K562 (cell line): ENCODE measurements around the gene CYP21A2. TPM values are rescaled to one million over a fixed set of nuclear protein-coding genes. Genes with fewer than 3 reads are reported as not detected.

Source experiments
- BRD4 ChIP-seq: fragments of 200-600 bp; sonication (generic); IDR thresholded peaks from 2 replicates; pipeline ENCODE4 v1.6.1; 2017; ENCODE audit warnings: inconsistent platforms
- CBX8 ChIP-seq: fragments of 200-600 bp; sonication (generic); IDR thresholded peaks from 2 replicates; pipeline ENCODE4 v1.6.1; 2012; ENCODE audit warnings: borderline replicate concordance, mixed run types, low read depth, mild to moderate bottlenecking, moderate library complexity, mixed read lengths, low read length, control low read depth, inconsistent platforms; ENCODE audit not compliant: poor library complexity, severe bottlenecking; ENCODE audit errors: extremely low read depth
- FIP1L1 ChIP-seq: fragments of 200-400 bp; formaldehyde crosslinking; IDR thresholded peaks from 2 replicates; pipeline ENCODE4 v1.6.1; 2018; ENCODE audit warnings: mild to moderate bottlenecking, low read depth, low read length; ENCODE audit not compliant: poor library complexity, severe bottlenecking
- FOSL1 ChIP-seq: fragments of 200-800 bp; sonication (Bioruptor generic); conservative IDR thresholded peaks from 2 replicates; pipeline ENCODE4 v1.6.1; 2016; ENCODE audit warnings: missing genetic modification characterization, missing compliant biosample characterization
- FOXM1 ChIP-seq, 2 experiments: fragments of 450-650 bp in 1 of 2; sonication (generic) in 1 of 2; formaldehyde crosslinking in 1 of 2; IDR thresholded peaks; 2 replicates each; pipeline versions ENCODE4 v1.6.1 to v1.9.0; 2017 to 2022; ENCODE audit warnings: low read depth in 2 of 2, mild to moderate bottlenecking in 2 of 2, missing genetic modification reagents in 1 of 2, moderate library complexity in 1 of 2
- HDAC8 ChIP-seq: fragments of 450-650 bp; IDR thresholded peaks from 2 replicates; pipeline ENCODE4 v1.6.1; 2016; ENCODE audit warnings: mild to moderate bottlenecking, missing genetic modification characterization, moderate library complexity, missing compliant biosample characterization
- HNRNPK ChIP-seq: fragments of 200-400 bp; formaldehyde crosslinking; IDR thresholded peaks from one replicate; pipeline ENCODE4 v1.6.1; 2018; ENCODE audit warnings: mild to moderate bottlenecking, low read depth, low read length; ENCODE audit not compliant: poor library complexity, severe bottlenecking
- HNRNPLL ChIP-seq: fragments of 200-400 bp; formaldehyde crosslinking; IDR thresholded peaks from 2 replicates; pipeline ENCODE4 v1.6.1; 2017; ENCODE audit warnings: low read length, low read depth, mild to moderate bottlenecking; ENCODE audit not compliant: poor library complexity, severe bottlenecking
- MAFF ChIP-seq: IDR thresholded peaks from 2 replicates; pipeline ENCODE4 v1.6.1; 2012; ENCODE audit warnings: low read length, improper control_type of control experiment
- MAX ChIP-seq: sonication (generic); formaldehyde crosslinking; IDR thresholded peaks from 2 replicates; pipeline ENCODE4 v1.9.0; 2022; ENCODE audit warnings: mild to moderate bottlenecking, missing genetic modification reagents
- NRF1 ChIP-seq, 2 experiments: fragments of 450-650 bp; IDR thresholded peaks in 1 of 2; conservative IDR thresholded peaks in 1 of 2; 2 replicates each; pipeline ENCODE4 v1.6.1; 2014; ENCODE audit warnings: mild to moderate bottlenecking in 2 of 2
- PTBP1 ChIP-seq: fragments of 200-400 bp; formaldehyde crosslinking; IDR thresholded peaks from 2 replicates; pipeline ENCODE4 v1.6.1; 2017; ENCODE audit warnings: low read depth, low read length
- RBM22 ChIP-seq: fragments of 200-400 bp; formaldehyde crosslinking; IDR thresholded peaks from 2 replicates; pipeline ENCODE4 v1.6.1; 2018; ENCODE audit warnings: low read length, low read depth; ENCODE audit not compliant: poor library complexity, severe bottlenecking
- RFX1 ChIP-seq: fragments of 450-650 bp; IDR thresholded peaks from 2 replicates; pipeline ENCODE4 v1.6.1; 2016; ENCODE audit warnings: mild to moderate bottlenecking, moderate library complexity
- SMAD4 ChIP-seq: fragments of 250-450 bp; sonication (Bioruptor Pico); conservative IDR thresholded peaks from 2 replicates; pipeline ENCODE4 v1.8.0; 2021; ENCODE audit warnings: inconsistent platforms, mild to moderate bottlenecking, moderate library complexity
- SRSF7 ChIP-seq: fragments of 200-400 bp; formaldehyde crosslinking; optimal IDR thresholded peaks from 2 replicates; pipeline ENCODE3; 2017; ENCODE audit warnings: mild to moderate bottlenecking, low read depth, low read length
- STAG1 ChIP-seq: sonication (generic); formaldehyde crosslinking; IDR thresholded peaks from 2 replicates; pipeline ENCODE4 v1.5.0; 2020; ENCODE audit warnings: missing genetic modification reagents, borderline replicate concordance
- TAF7 ChIP-seq: fragments of 450-650 bp; IDR thresholded peaks from 2 replicates; pipeline ENCODE4 v1.6.1; 2016; ENCODE audit warnings: missing genetic modification characterization, missing compliant biosample characterization
- TEAD4 ChIP-seq, 2 experiments: sonication (generic) in 1 of 2; formaldehyde crosslinking in 1 of 2; IDR thresholded peaks; 2 replicates each; pipeline versions ENCODE4 v1.6.1 to v1.8.0; 2012 to 2022; ENCODE audit warnings: borderline replicate concordance in 1 of 2, inconsistent platforms in 1 of 2, low read length in 1 of 2, mild to moderate bottlenecking in 1 of 2, missing genetic modification reagents in 1 of 2
- THAP7 ChIP-seq: fragments of 250-450 bp; sonication (Bioruptor Pico); IDR thresholded peaks from 2 replicates; pipeline ENCODE4 v1.5.0; 2021
- ZBTB7A ChIP-seq: IDR thresholded peaks from 2 replicates; pipeline ENCODE4 v1.6.1; 2011; ENCODE audit warnings: low read depth, mild to moderate bottlenecking, low read length, moderate library complexity, borderline replicate concordance; ENCODE audit not compliant: control insufficient read depth
- ZKSCAN8 ChIP-seq: fragments of 200-800 bp; sonication (Bioruptor generic); IDR thresholded peaks from 2 replicates; pipeline ENCODE4 v1.6.1; 2016; ENCODE audit warnings: missing genetic modification characterization, missing compliant biosample characterization
- ZNF282 ChIP-seq: sonication (generic); formaldehyde crosslinking; IDR thresholded peaks from 2 replicates; pipeline ENCODE4 v1.8.1; 2023; ENCODE audit warnings: missing genetic modification reagents
- ZNF511 ChIP-seq: sonication (generic); formaldehyde crosslinking; IDR thresholded peaks from 2 replicates; pipeline ENCODE4 v1.8.0; 2022; ENCODE audit warnings: mild to moderate bottlenecking, missing genetic modification reagents
- ZNF57 ChIP-seq: fragments of 450-650 bp; formaldehyde crosslinking; IDR thresholded peaks from 2 replicates; pipeline ENCODE4 v1.4.0; 2020; ENCODE audit warnings: mild to moderate bottlenecking, moderate library complexity
- ZNF695 ChIP-seq: fragments of 450-650 bp; formaldehyde crosslinking; IDR thresholded peaks from 2 replicates; pipeline ENCODE4 v1.4.0; 2020; ENCODE audit warnings: mild to moderate bottlenecking, moderate library complexity
- ZZZ3 ChIP-seq: fragments of 450-650 bp; IDR thresholded peaks from 2 replicates; pipeline ENCODE4 v1.6.1; 2016; ENCODE audit warnings: antibody characterized with exemption, mild to moderate bottlenecking, moderate library complexity
- polyA plus RNA-seq, 8 experiments: library from polyadenylated mRNA; depleted of rRNA in 4 of 8; stranded (reverse) in 5 of 8; unstranded in 3 of 8; fragments of >200 nt; fragmentation: Nextera tagmentation in 2 of 8; fragmentation: Illumina TruSeq in 1 of 8; extraction: Ambion mirVana in 2 of 8; extraction: Trizol in 1 of 8; gene quantifications; 2 replicates each; pipeline versions ENCODE4 v1.2.1 to v1.2.3, GENCODE V29; 2011 to 2014; ENCODE audit warnings: inconsistent platforms in 1 of 8, missing spikeins in 1 of 8
- total RNA-seq, 7 experiments: library from RNA; depleted of rRNA in 6 of 7; stranded (reverse); fragments of >200 nt in 6 of 7; fragmentation: Illumina TruSeq in 2 of 7; extraction: Trizol in 2 of 7; gene quantifications; 2 replicates each; pipeline versions ENCODE4 v1.2.1 to v1.2.3, GENCODE V29; 2011 to 2021; ENCODE audit warnings: low replicate concordance in 1 of 7

The CYP21A2 gene
- total and polyA plus RNA-seq, 9 of the 15 experiments (the other 6 are each of a cell fraction or from before 2014, with no cell fraction given) = 0.03 to 1.4 (median 0.19) TPM

- TF ChIP-seq BRD4 (0 out of 2 replicates have a peak, but pooled peaks have one; percentile 25), TEAD4 (IDR thresholded peaks at IDR 0.05; ENCODE audit: low read length) (peak; percentile 54), TEAD4 (CRISPR knock-in tag; IDR thresholded peaks at IDR 0.05; ENCODE audit: borderline replicate concordance) (no peak), FOSL1 (tag) (no peak), SRSF7 (no peak), ZNF282 (CRISPR knock-in tag) (no peak), THAP7 (CRISPR knock-in tag) (no peak), RBM22 (no peak), NRF1 (conservative IDR thresholded peaks at IDR 0.05 in 1 of 2, IDR thresholded peaks at IDR 0.05 in 1 of 2) (no peak), STAG1 (CRISPR knock-in tag) (no peak; the same call in 1 of the 2 replicates), ZKSCAN8 (no peak), ZNF57 (CRISPR knock-in tag) (no peak), SMAD4 (CRISPR knock-in tag) (peak; percentile 49; the same call in 1 of the 2 replicates), MAX (CRISPR knock-in tag) (no peak), TAF7 (tag) (no peak), ZNF511 (CRISPR knock-in tag) (no peak), RFX1 (no peak), FIP1L1 (no peak), HNRNPK (no peak), HDAC8 (tag) (0 out of 2 replicates have a peak, but pooled peaks have one; percentile 22), ZZZ3 (no peak), PTBP1 (no peak), CBX8 (no peak), ZNF695 (CRISPR knock-in tag) (no peak), ZBTB7A (no peak), MAFF (no peak), FOXM1 (IDR thresholded peaks at IDR 0.05; ENCODE audit: low read depth) (no peak), FOXM1 (CRISPR knock-in tag; IDR thresholded peaks at IDR 0.05; ENCODE audit: low read depth) (no peak), HNRNPLL (peak; percentile 34)
These were observed 9.9 kb downstream of the CYP21A2 start (continued) for GRCh38 chr6:32047855-32048766.
